ENCODE measurements around the gene KRT79. TPM values are rescaled to one million over a fixed set of nuclear protein-coding genes. Genes with fewer than 3 reads are reported as not detected.

KRT79 gene
- total and polyA plus RNA-seq, 9 of the 15 experiments (the other 6 are each of a cell fraction or from before 2014, with no cell fraction given), result 0.03 to 2.3 (median 0.23) TPM; not detected in 2

DNA sequence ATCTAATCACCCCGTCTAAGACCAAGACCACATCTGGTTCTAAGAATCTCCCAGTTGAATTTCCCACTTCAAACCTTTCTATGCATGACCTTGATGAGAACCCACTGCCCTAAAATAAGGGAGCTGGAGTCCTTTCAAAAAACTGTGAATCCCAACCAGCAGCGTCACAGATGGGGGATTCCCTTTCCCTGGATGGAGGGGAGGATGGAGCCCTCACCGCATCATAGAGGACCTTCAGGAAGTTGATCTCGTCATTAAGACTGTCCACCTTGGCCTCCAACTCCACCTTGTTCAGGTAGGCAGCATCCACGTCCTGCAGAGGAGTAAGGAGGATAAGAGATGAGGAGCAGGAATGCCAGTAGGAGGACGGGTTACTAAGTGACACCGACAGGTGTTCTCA lies 24.9 kb downstream of the KRT79 start:
- intact Hi-C loops (cut with micrococcal nuclease), result no loop called here
- DNase-seq (ENCODE audit: extremely low read depth in 1 of 4, low spot score in 3 of 4), result no peak
- Histone ChIP-seq H3K9me3 (replicated peaks; ENCODE audit: control insufficient read depth, insufficient read depth, low read depth, low read length) (no peaks in the 10 kb centered on the region), H3K9me1 (ENCODE audit: control insufficient read depth, insufficient read depth, low read length) (no peaks in the 10 kb centered on the region), H3K4me3 (no peak overlapping the region), H4K20me1 (replicated peaks; ENCODE audit: control insufficient read depth, insufficient read depth, low read length) (peaks cover 4% of the 10 kb centered on the region; the same call in 1 of the 2 replicates), H3K4me1 (replicated peaks in 1 of 2; ENCODE audit: control insufficient read depth in 2 of 2, insufficient read depth in 2 of 2, low read length in 2 of 2) (no peaks in the 10 kb centered on the region; a peak in 2 of 5 replicates), H3K36me3 (ENCODE audit: control insufficient read depth, insufficient read depth, low read length) (no peaks in the 10 kb centered on the region), H3K79me2 (ENCODE audit: control insufficient read depth, insufficient read depth, low read length) (no peaks in the 10 kb centered on the region), H2AFZ (ENCODE audit: low read depth, low read length) (no peak overlapping the region), H3K9ac (ENCODE audit: insufficient read depth in 1 of 2, low read depth in 2 of 2, low read length in 2 of 2) (no peak overlapping the region), H3K4me2 (ENCODE audit: insufficient read depth, low read length) (no peak overlapping the region), H3K27ac (ENCODE audit: extremely low read depth, low read depth, low read length) (no peak overlapping the region), H3K27me3 (ENCODE audit: control insufficient read depth in 2 of 2, insufficient read depth in 2 of 2, low read length in 2 of 2) (peaks cover 31 to 64% of the 10 kb centered on the region in 2 experiments)
- no peak for ATAC-seq
- no TSS peak for BruUV-seq (replicated peaks)
- FAIRE-seq, result no peak
- ChIA-PET CTCF (ENCODE audit: low intra/inter-chr PET ratio) (no interaction called here), POLR2A (no interaction called here)
- in situ Hi-C loops (cut with MboI), result no loop called here
- TF ChIP-seq ATF4 (CRISPR knock-in tag; IDR thresholded peaks at IDR 0.05) (no peak), DACH1 (IDR thresholded peaks at IDR 0.05; ENCODE audit: partially characterized antibody) (no peak), HEY1 (CRISPR knock-in tag; IDR thresholded peaks at IDR 0.05; ENCODE audit: borderline replicate concordance) (no peak), COPS2 (conservative IDR thresholded peaks at IDR 0.05) (no peak), NUFIP1 (IDR thresholded peaks at IDR 0.05; ENCODE audit: partially characterized antibody) (no peak), NR0B1 (IDR thresholded peaks at IDR 0.05; ENCODE audit: partially characterized antibody) (no peak), PML (IDR thresholded peaks at IDR 0.05; ENCODE audit: low read length) (no peak), STAG1 (CRISPR knock-in tag; IDR thresholded peaks at IDR 0.05; ENCODE audit: borderline replicate concordance) (no peak), NELFE (IDR thresholded peaks at IDR 0.05; ENCODE audit: insufficient read depth, insufficient read length) (no peak)
- TF ChIP-seq, protein P1, sequence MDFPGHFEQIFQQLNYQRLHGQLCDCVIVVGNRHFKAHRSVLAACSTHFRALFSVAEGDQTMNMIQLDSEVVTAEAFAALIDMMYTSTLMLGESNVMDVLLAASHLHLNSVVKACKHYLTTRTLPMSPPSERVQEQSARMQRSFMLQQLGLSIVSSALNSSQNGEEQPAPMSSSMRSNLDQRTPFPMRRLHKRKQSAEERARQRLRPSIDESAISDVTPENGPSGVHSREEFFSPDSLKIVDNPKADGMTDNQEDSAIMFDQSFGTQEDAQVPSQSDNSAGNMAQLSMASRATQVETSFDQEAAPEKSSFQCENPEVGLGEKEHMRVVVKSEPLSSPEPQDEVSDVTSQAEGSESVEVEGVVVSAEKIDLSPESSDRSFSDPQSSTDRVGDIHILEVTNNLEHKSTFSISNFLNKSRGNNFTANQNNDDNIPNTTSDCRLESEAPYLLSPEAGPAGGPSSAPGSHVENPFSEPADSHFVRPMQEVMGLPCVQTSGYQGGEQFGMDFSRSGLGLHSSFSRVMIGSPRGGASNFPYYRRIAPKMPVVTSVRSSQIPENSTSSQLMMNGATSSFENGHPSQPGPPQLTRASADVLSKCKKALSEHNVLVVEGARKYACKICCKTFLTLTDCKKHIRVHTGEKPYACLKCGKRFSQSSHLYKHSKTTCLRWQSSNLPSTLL (IDR thresholded peaks at IDR 0.05), result no peak
- WGBS (ENCODE audit: insufficient coverage, low coverage, missing lambda C conversion rate), result 5% methylated on average over 7 of the region's 7 CpGs

Measured in K562 (cell line).